Activated T-helper 1 cell treated with Interleukin-2 at 50 U/mL for 16 hours (primary cell): ENCODE measurements around the gene HSPA1B.
"Not testable (repeated sequence)": the region's sequence is repeated elsewhere in the genome, so short reads cannot be mapped to it uniquely, and the experiment has no call there.

ENCODE experiments used
- DNase-seq: peaks from one replicate; pipeline ENCODE4 v3.0.0-alpha.2; 2020; ENCODE audit warnings: low read depth

Gene HSPA1B

GRCh38 chr6:31826793-31827285 lies 699 bp upstream of the HSPA1B start:
- peak; percentile 19 for DNase-seq

DNA sequence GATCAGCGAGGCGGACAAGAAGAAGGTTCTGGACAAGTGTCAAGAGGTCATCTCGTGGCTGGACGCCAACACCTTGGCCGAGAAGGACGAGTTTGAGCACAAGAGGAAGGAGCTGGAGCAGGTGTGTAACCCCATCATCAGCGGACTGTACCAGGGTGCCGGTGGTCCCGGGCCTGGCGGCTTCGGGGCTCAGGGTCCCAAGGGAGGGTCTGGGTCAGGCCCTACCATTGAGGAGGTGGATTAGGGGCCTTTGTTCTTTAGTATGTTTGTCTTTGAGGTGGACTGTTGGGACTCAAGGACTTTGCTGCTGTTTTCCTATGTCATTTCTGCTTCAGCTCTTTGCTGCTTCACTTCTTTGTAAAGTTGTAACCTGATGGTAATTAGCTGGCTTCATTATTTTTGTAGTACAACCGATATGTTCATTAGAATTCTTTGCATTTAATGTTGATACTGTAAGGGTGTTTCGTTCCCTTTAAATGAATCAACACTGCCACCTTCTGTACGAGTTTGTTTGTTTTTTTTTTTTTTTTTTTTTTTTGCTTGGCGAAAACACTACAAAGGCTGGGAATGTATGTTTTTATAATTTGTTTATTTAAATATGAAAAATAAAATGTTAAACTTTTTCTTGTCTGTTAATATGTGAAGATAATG lies 2.2 kb downstream of the HSPA1B start:
- DNase-seq: no peak

DNA sequence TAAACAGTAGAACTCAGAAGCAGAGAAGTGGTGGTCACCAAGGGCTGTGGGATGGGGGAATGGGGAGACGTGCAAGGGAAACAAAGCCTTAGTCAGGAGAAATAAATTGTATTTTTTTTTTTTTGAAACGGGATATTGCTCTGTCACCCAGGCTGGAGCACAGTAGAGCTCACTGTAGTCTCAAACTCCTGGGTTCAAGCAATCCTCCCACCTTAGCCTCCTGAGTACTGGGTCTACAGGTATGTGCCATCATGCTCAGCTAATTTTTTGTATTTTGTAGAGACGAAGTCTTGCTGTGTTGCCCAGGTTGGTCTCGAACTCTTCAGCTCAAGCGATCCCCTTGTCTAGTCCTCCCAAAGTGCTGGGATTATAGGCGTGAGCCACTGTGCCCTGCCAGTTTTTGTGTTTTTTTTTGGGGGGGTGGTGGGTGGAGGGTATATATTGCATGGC lies 3.4 kb downstream of the HSPA1B start:
- DNase-seq: no peak

DNA sequence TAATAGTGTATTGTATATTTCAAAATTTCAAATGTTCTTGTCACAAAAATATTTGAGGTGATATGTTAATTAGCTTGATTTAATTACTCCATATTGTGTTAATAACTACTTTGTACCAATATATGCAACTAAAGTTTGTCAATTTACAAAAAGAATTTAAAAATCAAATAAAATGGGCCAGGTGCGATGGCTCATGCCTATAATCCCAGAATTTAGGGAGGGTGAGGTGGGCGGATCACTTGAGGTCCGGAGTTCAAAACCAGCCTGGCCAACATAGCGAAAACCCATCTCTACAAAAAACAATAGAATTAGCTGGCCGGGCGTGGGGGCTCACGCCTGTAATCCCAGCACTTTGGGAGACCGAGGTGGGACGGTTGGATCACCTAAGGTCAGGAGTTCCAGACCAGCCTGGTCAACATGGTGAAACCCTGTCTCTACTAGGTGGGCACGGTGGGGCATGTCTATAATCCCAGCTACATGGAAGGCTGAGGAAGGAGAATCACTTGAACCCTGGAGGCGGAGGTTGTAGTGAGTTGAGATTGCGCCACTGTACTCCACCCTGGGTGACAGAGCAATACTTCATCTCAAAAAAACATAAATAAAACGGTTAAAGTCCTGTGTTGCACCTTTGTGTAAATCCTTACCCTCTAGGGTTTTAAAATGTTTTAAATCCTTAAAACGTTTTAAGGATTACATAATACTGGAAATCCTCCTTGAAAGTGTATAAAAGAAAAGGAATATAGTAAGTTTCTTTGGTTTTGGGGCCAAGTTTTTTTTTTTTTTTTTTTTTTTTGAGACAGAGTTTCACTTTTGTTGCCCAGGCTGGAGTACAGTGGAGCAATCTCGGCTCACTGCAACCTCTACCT lies 4.0 kb downstream of the HSPA1B start:
- DNase-seq: no peak

GRCh38 chr6:31834367-31835250 lies 7.1 kb downstream of the HSPA1B start:
- DNase-seq: peak; percentile 63

- no peak for DNase-seq
These were observed 8.5 kb downstream of the HSPA1B start for GRCh38 chr6:31836047-31836473.

GRCh38 chr6:31836474-31837368 lies 9.2 kb downstream of the HSPA1B start:
- DNase-seq: no peak

DNA sequence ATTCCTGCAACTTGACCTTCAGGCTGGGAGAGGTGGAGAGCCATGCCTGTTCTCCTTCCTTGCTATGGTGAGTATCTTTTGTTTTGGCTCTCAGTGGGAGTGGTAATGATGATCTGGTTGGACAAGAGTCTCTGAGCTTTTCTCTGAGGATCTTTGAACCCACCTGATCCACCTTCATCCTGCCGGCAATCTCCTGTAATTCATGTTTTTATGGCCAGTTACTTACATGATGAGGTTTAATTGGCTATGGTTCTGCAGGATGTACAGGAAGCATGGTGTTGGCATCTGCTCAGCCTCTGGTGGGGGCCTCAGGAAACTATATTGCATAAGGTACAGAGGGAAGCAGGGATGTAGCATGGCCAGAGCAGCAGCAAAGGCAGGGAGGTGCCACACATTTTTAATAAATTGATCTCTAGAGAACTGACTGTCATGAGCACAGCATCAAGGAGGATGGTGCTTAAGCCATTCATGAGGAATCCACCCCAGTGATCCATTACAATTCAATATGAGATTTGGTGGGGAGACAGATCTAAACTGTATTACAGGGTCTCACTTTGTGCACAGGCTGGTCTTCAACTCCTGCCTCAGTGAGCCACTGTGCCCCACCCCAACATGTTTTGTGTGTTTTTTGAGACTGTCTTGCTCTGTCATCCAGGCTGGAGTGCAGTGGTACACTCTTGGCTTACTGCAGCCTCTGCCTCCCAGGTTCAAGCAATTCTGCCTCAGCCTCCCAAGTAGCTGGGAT lies 10.0 kb downstream of the HSPA1B start:
- DNase-seq: no peak

GRCh38 chr6:31838114-31838553 lies 10.6 kb downstream of the HSPA1B start:
- DNase-seq: not testable (repeated sequence)

GRCh38 chr6:31838968-31839367 lies 11.4 kb downstream of the HSPA1B start:
- no peak for DNase-seq

- DNase-seq: not testable (repeated sequence)
These were observed 12.2 kb downstream of the HSPA1B start for GRCh38 chr6:31839779-31840126.

DNA sequence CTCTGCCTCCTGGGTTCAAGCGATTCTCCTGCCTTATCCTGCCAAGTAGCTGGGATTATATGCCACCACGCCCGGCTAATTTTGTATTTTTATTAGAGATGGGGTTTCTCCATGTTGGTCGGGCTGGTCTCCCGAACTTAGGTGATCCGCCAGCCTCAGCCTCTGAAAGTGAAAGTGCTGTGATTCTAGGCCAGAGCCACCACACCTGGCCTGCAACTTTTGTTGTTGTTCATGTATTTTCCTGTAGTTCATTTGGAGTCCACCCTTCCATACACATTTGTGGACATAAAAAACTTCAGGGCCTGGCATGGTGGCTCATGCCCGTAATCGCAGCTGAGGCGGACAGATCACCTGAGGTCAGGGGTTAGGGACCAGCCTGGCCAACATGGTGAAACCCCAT lies 14.5 kb downstream of the HSPA1B start:
- no peak for DNase-seq

DNA sequence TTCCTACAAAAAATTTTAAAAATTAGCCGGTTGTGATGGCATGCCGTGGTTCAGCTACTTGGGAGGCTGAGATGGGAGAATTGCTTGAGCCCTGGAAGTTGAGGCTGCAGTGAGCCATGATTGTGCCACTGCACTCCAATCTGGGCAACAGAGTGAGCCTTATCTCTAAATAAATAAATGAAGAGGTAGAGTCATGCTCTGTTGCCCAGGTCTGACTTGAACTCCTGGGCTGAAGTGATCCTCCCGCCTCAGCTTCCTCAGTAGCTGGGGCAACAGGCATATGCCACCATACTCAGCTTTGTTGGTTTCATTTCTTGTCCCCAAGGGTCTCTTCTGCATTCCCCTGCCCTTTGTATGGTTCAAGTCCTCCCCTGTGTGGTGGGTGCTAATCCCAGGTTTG lies 17.0 kb downstream of the HSPA1B start:
- no peak for DNase-seq

DNA sequence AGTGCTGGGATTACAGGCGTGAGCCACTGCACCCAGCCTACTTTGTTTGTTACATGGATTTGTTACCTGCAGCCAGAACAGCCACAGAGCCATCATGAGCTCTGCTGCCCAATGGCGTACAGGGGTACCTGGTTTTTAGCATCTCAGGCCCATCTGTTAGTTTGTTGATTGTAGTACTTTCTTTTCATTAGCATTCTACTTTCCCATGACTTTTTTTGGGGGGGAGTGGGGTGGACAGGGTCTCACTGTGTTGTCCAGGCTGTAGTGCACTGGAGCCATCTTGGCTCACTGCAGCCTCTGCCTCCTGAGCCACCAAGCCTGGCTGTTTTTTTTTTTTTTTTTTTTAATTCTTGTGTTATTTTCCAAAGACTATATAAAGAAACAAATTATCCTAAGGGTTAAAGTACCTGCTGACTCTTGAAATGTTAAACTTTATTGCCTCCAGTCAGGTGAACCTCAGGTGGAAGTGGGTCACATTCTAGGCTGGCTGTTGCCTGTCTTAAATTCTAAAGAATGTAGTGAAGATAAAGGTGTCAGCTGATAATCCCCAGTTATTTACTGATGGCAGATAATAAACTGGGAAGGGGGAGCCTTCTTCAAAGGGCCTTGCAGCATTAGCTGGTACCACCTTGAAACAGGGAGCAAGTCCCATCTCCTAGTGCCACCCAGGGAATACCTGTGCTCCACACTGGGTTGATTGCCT lies 19.9 kb downstream of the HSPA1B start:
- no peak for DNase-seq

GRCh38 chr6:31850765-31851484 lies 23.4 kb downstream of the HSPA1B start:
- no peak for DNase-seq

GRCh38 chr6:31851485-31851832 lies 23.9 kb downstream of the HSPA1B start:
- DNase-seq: no peak

DNA sequence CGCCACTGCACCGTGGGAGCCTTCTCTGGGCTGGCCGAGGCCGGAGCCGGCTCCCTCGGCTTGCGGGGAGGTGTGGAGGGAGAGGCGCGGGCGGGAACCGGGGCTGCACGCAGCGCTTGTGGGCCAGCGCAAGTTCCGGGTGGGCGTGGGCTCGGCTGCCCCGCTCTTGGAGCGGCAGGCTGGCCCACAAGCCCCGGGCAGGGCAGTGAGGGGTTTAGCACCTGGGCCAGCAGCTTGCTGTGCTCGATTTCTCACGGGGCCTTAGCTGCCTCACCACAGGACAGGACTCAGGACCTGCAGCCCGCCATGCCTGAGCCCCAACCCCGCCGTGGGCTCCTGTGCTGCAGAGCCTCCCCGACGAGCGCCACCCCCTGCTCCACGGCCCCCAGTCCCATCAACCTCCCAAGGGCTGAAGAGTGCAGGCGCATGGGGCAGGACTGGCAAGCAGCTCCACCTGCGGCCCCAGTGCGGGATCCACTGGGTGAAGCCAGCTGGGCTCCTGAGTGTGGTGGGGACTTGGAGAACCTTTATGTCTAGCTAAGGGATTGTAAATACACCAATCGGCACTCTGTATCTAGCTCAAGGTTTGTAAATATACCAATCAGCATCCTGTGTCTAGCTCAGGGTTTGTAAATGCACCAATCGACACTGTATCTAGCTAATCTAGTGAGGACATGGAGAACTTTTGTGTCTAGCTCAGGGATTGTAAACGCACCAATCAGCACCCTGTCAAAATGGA lies 24.6 kb downstream of the HSPA1B start:
- not testable (repeated sequence) for DNase-seq

DNA sequence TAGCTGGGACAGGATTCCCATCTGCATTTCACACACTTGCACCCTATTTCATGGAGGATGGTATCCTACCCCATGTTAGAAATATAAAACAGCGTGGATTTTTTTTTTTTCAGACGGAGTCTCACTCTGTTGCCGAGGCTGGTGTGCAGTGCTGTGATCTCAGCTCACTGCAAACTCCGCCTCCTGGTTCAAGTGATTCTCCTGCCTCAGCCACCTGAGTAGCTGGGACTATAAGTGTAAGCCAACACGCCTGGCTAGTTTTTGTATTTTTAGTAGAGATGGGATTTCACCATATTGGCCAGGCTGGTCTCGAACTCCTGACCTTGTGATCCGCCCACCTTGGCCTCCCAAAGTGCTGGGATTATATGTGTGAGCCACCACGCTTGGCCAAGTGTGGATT lies 30.2 kb downstream of the HSPA1B start:
- DNase-seq: not testable (repeated sequence)
